DMS114 treated with DMSO at 0.1 percent for 48 hours (cell line): ENCODE measurements around the gene NTM.

Experiments used
- DNase-seq: peaks from one replicate; lab custom pipeline; 2025; ENCODE audit not compliant: unreplicated experiment; lab: John Stamatoyannopoulos, UW

NTM gene

DNA sequence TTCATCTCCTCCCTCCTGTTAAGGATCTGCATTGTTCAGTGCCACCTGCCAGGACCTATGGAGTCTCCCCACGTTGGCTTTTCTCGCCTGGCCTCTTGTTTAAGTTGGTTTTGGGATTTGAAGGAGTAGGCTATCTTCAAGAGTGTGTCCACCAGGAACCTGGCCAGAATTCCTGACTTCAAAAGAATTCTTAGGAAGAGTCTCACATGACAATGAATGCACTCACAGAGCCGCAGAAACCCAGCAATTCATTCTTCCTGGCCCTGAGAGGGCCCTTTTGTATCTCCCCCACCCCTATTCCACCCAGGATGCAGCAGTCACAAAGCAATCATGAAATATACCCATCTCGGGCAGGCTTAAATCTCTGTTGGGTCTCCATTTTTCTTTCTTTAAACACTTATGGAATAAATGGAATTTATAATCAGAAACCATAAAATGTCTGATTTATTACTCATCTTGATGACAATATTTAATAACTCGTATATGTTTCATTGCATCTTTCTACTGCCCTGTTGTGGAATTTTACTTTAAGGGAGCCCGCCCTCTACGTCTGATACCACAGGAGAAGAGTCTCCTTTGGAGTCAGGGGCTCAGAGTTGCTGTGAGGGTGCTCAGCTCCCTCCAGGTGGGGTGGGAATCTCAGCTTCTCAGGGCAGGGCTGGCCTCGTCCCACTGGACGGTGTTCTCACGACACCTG is 507.0 kb downstream of the NTM start:
- DNase-seq, result no peak

DNA sequence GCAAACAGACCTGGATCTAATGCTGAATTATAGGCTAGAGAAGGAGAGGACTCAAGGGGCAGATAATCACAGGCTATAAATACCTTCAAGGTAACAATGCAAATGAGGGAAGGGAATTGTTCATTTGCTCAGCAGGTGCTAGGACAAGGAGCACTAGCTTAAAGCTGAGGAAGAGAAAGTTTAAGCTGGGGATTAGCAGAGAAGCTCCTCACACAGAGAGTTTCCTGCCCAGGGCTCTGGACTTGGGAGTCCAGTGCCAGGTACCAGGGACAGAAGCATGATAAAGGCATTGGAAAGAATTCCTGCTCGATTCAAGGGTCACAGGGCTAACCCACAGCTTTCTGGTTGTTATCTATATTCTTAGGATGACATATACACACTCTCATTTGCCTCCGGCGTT is 509.9 kb downstream of the NTM start:
- no peak for DNase-seq

DNA sequence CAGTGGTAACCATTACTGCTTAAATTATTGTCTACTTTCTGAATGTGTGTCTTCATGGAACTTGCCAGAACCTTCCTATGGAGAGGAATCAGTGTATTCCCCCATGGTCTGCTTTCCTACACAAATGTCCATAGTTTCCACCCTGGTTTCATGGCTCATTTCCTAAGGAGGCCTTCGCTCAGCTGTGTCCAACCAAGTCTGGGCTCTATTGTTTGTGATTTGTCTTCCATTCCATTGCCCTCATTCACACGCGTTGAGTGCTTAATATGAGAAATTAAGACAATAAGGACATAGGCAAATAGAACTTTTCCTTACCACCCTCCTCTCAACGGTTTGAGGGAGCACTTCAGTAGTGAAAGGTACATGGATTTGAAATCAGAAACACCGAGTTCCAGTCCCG is 510.6 kb downstream of the NTM start:
- DNase-seq, result no peak

DNA sequence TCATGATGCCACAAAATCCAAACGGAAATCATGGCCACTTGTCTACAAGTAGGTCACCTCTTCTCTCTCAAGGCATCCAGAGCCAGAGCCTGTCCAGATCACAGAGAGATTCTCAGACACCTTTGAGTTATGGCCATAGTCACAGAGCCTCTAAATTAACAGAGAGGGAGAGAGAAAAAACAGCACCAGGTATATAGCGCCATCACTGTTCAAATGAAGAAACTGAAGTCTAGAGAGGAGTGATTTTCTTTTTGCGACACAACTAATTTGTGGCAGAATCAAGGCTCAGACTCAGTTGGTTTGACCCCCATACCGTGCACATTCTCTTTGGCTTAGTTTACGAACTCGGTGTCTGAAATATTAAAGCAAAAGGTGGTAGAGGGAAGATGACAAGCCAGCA is 512.9 kb downstream of the NTM start:
- DNase-seq, result no peak

DNA sequence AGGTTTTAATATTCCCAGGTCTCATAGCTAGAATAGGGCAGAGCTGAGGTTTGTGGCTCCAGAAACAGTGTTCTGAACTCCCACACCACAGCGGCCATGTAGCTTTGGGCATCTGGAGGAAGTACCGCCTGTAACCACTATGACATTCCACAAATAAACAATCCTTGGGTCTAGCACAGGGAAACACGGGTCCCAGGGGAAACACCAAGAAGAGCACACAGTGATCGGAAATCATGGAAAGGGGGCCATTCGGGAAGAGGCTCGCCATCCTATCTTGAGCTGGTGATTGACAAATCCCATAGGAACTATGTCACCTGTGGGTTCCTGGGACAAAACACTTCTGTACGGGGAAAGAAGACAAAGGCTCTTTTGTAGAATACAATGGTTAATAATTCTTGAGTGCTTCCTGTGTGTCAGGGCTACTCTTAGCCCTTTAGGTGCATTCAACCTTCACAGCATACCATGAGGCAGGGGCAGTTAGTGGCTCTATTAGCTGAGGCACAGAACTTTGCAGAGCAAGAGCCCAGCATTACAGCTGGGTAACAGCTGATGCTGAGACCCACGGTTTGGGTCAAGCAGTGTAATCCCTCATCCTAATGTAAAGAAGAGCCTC is 514.2 kb downstream of the NTM start:
- DNase-seq, result no peak

DNA sequence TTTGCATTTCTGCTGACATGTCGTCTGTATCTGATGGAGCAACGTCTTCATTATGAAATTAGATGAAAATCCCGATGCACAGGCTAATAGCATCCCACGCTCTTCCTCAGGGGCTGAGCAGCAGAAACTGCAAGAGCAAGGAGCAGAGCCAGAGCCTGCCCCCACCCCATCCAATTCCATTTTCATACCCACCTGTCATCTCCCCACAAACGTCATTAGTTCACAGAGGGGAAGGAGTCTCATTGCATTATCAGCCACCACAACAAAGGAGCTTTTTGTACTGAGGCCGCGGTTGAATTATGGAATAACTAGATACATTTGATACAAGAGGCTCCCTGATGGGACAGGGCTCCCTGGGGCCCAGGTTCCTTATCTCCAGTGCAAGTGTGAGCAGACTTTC is 515.0 kb downstream of the NTM start:
- DNase-seq, result no peak

DNA sequence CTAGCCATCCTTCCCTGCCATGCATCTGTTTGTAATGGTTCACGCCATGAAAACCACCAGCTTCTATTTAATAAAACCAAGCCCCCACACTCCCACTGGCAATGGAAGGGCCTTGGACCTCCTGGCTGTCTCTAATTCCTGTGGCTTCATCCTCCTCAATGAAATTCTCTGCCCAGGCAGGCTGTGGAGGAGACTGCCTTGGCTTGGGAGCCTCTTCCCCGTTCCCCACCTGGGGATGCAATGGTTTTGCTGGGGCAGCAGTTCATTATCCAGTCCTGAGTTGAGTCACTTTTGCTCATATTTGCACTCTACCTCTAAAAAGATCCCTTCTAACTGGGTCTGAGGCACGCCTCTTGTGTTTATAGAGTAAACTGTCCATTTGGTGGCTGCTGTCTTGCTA is 515.8 kb downstream of the NTM start:
- DNase-seq, result no peak

DNA sequence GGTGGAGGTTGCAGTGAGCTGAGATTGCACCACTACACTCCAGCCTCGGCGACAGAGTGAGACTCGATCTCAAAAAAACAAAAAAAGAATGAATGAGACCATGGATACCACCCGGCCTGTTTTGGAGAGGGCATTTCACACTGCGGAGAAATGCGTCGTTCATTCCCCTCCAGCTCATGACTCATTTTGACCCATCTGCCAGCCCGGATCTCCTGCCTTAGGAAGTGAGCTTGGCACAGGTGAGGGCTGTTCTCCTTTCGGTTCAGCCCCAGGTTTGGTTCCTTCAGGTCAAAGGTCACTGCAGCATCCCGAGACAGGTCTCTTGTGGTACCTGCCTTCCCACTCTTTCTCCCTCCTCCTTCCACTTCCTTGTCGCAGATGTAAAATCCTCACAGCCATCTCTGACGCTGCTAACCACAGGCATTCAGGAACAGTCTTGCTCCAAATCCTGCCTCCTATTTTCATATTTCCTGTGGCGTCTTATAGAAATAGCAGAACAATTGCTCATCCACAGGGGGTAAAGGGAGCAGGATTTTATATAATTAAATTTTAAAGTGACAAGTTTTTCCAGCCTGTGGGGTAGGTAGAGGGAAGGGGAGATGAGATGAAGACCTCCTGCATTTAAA is 517.9 kb downstream of the NTM start:
- no peak for DNase-seq

DNA sequence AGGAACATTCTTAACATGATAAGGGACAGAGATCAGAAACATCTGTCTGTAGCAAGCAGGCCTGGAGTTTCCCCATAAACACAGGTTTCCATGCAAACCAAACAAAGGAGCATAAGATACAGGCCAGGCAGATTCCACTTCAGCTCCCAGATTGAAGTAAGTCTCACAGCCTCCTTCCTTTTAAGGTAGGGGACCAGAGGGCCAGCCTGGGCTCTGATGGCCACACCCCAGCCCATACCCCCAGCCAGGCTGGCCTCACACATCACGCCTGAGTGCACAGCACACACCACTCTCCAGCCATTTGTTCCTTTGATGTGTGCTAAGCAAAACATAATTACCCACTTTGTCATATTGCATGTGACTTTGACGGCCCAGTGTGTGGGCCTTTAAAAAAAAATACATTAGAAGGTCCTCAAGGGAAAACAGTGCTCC is 518.7 kb downstream of the NTM start:
- DNase-seq, result no peak

DNA sequence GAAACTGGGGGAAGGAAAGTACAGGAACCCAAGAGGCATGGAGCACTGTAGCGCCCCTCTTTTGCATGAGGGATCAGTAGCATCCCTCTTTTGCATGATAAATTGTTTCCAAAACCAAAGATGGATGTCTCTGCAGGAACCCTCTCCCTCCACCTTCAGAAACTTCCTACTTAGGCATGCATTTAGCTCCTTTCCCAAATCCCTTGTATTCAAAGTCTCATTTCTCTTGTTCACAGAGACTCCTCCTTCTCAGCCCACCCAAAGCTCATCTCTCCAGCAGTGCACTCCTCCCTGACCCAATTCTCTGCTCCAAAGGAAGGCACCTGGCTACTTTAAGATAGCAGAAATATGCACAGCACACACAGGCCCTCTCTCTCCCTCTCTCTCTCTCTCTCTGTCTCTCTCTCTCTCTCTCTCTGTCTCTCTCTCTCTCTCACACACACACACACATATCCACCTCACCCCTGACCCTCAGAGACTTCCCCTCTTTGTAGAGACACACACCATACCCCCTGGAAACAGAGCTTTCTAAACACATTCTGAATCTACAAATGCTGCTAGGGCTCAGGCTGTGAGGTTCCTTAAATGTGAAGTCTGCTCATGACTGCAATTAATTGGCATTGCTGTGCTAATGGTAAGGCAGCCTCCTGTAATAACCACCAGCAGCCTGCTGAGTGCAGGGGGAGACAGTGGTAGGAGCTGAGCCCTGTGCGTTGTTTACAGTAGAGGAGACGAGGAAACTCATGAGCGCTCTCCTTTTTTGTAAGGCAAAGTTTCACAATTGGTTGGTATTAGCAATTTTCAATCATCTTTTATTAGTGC is 519.6 kb downstream of the NTM start:
- DNase-seq, result no peak

DNA sequence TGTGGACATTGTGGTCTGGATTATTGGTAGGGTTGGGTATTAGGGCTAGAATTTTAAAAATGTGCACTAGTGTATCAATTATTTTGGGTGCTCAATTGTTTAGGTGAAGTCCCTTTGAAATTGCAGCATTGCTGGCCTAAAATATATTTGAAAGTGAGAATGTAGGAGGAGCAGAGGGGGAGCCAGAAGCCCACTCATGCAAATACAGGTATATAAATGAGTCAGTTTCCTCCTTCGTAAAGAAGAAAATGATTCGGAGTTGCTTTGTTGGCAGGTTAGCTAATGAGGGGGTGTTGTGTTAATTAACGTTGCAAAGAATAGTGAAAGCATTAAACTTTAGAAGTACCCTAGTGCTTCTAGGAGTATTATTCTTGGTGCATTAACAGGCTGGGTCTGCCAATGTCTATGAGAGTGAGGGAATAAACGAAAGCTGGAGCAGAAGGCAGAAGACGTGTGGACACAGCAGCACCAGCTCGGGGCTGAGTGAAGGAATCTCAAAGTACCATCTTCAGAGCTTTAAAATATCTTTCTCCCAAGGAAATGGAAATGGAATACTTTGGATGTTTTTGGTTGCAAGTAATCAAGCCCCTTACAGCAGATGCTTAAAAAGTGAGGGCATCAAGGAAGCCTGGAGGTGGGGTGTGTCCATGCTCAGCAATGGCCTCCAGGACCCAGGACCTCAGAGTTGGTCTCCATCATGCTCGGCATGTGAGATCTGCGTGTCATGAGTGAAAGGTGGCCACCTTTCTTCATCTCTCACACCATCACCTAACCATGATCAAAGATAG is 522.9 kb downstream of the NTM start:
- DNase-seq, result no peak

DNA sequence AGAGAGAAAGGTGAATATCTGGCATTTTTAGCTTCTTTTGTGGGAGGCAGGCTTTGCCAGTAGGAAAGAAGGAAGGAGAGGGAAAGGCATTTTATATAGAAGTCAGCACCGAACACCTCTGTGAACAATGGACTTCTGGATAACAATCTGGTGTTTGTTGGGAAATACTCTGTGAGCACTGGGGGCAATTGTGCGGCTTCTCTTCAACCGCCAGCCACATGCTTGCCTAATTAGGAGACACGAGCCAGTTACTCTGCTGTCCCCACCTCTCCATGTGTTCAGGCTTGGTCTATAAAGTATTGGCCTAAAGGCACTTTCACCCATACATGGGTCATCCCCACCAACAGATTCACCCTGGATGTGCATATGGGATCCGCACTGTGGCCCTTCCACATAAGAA is 523.6 kb downstream of the NTM start:
- no peak for DNase-seq

DNA sequence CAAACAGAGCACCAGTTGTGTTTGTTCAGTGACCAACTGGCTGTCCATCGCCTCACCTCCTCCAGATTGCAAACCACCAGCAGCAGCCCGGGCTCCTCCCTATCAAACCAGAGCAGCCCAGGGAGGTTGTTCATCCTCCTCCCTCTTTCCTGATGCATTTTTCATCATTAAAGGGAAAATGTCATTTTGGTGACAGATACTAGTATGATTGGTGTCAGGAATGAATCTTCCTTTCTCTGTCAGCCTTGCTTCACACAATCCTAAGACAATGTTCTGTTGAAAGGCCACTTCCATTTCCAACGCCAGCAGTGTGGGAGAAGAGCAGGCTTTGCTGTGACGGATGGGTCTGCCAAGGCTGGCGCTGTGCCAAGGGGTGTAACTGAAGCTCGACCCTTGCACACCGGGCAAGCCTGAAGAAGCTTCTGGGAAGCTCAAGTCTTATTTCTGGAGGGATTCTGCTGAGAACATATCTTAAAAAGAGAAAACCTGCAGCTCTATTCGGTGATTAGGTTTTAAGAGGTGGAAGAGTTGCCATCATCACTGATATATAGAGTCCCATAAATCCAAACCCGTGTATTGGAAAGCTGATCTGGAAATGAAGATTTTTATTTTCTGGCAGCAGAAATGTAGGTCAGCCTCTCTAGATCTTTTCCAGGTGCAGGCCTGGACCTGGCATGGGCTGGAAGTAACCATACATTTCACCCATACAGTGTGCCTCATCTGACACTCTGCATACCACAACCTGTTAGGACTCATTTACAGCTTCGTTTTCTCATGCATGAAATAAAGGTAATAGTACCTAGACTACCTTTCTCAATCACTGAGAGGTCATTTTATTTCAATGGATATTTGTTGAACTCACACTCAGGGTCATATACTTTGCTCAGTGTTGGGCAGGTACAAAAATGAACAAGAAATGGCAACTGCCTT is 524.5 kb downstream of the NTM start:
- DNase-seq, result no peak

DNA sequence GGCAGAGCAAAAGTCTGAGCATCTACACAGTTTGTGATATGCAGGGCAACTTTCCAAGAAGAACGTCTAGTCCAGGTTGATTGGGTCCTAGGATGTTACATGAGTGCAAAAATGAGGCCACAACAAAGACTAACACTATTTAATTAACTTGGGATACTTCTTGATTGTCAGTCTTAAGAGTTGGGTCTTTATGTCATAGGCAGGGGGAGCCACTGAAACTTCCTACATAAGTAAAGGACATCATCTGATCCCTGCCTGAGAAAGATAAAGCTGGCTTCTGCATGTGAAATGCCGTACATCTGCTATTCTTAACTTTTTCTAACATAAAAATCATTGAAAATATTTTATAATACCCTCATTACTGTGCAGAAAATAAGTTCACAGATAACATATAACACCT is 525.5 kb downstream of the NTM start:
- no peak for DNase-seq

DNA sequence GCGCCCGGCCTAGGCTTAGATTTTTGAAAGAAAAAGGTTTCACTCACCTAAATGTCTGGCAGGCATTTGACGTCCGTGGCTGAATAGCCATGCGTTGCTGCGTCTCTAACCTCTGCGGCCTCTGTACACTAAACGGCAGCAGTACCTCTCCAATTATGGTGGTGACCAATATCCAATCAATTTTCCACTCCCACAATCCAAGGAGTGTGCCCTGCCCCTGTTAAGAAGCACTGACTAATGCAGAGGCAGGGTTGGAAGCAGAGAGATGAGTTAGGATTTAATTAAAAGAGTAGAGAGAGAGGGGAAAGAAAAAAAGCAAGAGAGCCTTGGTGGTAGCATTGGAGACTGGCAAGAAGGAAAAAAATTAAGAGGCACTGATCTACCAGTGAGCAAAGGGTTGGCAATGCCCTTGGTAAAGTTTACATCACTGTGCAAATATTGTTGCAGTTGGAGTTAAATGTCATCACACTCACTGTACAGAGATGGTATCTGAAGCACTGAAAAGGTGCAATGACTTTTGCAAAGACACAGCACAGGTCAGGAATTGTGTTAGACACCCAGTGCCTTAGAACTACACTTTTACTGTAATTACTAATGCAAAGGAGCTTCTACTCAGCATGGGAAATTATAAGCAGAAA is 526.7 kb downstream of the NTM start:
- DNase-seq, result no peak

DNA sequence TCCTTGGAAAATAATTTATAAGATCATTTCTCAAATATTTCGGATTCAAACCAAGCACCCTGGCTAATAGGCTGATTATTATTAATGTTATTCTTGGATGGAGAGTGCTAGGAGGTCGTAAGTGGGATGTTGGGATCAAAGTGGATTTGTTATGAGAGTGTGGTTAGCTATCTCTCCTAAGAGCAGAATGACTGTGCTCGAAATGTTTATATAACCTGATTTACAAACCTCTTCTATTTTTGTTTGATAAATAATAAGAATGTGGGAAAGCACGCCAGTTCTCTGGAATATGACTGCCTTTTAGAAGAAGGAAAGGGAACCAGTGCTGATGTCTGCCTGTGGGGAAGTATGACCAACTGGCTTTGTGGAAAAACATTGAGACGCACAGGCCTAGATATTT is 527.5 kb downstream of the NTM start:
- no peak for DNase-seq

DNA sequence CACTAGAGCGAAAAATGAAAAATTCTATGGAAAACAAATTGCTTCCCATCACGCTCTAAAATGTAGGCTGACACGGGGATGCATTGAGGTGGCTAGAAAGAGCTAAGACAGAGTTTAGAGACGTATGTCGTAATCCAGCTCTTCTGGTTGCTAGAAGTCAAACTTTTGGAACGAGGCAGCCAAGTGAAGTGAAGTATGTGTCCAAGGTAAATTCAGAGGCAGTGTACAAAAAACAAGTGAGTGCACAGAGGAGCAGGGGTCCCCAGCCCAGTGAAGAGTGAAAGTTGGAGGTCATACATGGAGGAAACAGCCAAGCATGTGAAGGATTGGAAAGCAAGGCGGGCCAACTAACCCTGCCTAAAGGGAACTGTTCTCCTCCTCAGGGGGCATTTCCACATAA is 528.5 kb downstream of the NTM start:
- no peak for DNase-seq

DNA sequence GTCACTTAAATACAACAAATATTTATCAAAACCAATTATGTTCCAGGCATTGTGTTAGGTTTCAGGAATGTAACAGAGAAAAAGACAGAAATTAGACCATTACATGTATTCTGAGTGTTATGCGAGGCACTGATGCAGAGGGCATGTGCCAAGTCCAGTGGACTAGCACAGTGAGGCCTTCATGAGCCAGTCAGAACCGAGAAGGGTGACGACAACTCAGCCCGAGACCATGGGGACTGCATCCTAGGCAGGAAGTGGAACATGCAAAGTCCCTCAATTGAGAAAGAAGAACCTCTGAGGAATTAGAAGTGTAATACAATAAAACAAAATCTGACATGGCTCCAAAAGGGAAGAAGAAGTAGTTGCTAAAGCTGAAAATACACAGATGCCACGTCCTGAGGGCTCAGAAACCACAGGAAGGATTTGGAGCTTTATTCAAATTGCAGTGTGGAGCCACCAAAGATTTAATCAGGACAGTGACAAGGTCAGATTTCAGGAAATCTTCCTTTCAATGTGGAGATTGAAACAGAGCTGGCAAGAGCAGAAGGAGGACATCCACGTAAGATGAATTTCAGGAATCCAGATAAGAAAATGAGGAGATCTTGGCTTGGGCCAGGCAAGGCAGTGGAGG is 529.6 kb downstream of the NTM start:
- no peak for DNase-seq

DNA sequence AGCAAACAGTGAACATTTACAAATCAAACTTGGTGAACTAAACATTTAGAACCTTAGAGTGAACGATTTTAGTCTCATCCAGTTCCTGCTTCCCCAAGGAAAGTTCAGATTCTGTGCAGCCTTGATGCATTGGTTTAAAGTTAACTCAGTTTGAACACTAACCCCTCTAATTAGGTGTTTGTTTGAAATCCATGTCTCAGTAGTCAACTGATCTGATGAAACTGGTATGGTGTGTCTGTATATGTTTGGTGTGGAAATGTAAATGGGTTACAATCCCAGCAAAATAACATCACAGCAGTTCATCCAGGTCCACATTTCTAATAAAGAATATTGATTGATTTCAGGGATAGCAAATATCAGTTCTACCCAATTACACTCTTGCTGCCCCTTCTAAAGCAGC is 532.0 kb downstream of the NTM start:
- no peak for DNase-seq
